ENCODE measurements around the gene CAMKMT. TPM values are rescaled to one million over a fixed set of nuclear protein-coding genes. Genes with fewer than 3 reads are reported as not detected.

CAMKMT gene
- total RNA-seq, 4 donors from 2014 or later = 4.5 to 57.9 (median 15.4) TPM

DNA sequence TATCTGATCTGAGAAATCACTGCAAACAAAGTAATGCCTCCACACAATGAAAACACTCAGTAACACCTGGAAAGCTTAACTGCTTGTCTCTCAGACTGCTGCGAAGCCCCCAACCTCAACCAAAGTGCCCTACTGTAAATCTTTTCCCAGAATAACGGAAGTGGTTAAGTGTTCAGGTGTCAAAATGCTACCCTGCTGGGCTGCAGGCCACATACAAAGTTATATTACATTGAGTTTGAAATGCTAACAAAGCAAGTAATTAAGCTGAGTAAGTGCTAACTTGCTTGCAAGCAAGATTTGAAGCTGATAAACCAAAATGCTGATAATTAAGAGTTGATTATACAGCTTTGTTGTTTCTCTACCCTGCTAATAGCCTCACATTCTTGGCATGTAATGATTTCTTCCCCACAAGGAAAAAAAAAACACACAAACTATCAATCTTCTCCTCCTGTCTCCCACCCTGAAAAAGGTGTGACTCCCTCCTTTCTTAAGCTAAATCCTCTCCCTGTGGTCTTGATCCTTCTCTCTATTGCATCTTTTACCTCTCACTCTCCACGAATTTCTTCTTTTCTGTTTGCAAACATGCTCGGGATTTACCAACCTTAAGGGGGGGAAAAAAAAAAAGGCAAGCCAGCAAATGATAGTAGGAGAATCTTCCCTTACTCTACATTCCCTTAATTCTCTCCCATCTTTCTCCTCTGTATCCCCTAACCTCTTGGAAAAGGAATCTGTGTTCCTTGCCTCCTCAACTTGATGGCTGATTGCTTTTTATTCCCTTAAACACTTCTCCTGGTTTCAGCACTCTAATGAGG, 312.9 kb downstream of the CAMKMT start:
- Histone ChIP-seq H3K27me3 (no peaks in the 10 kb centered on the region), H3K27ac (no peak overlapping the region), H3K4me3 (no peak overlapping the region), H3K36me3 (no peaks in the 10 kb centered on the region), H3K9me3 (no peaks in the 10 kb centered on the region), H3K4me1 (no peaks in the 10 kb centered on the region)
- intact Hi-C loops (cut with DNase I; ENCODE audit: low total_unique reads) = no loop called here
- in situ Hi-C loops (cut with MboI; ENCODE audit: low pct_ligation_motif_present in 1 of 4, low pct_unique_long_range_greater_than_20kb in 1 of 4, low sequenced_read_pairs in 3 of 4) = no loop called here
- no peak for DNase-seq
- no peak for TF ChIP-seq EP300 (IDR thresholded peaks at IDR 0.05; ENCODE audit: low read depth)
- TF ChIP-seq POLR2AphosphoS5 (IDR thresholded peaks at IDR 0.05) = no peak
- TF ChIP-seq, protein P1, sequence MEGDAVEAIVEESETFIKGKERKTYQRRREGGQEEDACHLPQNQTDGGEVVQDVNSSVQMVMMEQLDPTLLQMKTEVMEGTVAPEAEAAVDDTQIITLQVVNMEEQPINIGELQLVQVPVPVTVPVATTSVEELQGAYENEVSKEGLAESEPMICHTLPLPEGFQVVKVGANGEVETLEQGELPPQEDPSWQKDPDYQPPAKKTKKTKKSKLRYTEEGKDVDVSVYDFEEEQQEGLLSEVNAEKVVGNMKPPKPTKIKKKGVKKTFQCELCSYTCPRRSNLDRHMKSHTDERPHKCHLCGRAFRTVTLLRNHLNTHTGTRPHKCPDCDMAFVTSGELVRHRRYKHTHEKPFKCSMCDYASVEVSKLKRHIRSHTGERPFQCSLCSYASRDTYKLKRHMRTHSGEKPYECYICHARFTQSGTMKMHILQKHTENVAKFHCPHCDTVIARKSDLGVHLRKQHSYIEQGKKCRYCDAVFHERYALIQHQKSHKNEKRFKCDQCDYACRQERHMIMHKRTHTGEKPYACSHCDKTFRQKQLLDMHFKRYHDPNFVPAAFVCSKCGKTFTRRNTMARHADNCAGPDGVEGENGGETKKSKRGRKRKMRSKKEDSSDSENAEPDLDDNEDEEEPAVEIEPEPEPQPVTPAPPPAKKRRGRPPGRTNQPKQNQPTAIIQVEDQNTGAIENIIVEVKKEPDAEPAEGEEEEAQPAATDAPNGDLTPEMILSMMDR (IDR thresholded peaks at IDR 0.05) = no peak
- no peak for TF ChIP-seq POLR2A (IDR thresholded peaks at IDR 0.05)
- 55 to 65% methylated on average over 2 to 4 of the region's 4 CpGs for WGBS, 2 donors (ENCODE audit: low coverage in 1 of 2)

DNA sequence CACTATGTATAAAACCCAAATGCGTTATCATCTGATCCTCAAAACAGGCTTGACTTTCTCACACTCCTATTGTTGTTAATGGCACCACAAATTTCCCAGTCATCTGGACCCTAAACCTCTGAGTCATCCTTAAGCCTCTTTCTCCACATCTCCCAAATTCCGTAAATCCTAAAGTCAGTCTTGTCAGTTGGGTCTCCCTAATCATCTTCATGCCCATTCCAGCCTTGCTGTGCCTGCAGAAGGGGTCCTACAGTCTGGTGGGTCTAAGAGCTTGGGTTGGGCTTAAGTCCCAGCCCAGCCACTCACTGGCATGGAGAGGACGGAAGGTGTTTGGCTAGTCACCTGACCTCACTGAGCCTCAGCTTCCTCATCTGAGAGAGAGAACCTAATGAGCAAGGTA, 314.6 kb downstream of the CAMKMT start:
- Histone ChIP-seq H3K4me3 (no peak overlapping the region), H3K27ac (no peak overlapping the region), H3K4me1 (no peaks in the 10 kb centered on the region), H3K27me3 (no peaks in the 10 kb centered on the region), H3K36me3 (no peaks in the 10 kb centered on the region), H3K9me3 (no peaks in the 10 kb centered on the region)
- in situ Hi-C loops (cut with MboI; ENCODE audit: low pct_ligation_motif_present in 1 of 4, low pct_unique_long_range_greater_than_20kb in 1 of 4, low sequenced_read_pairs in 3 of 4) (no loop called here), intact Hi-C loops (cut with DNase I; ENCODE audit: low total_unique reads) (no loop called here)
- no peak for DNase-seq
- WGBS, 2 donors (ENCODE audit: low coverage in 1 of 2) = 89 to 100% methylated on average over 2 to 3 of the region's 3 CpGs
- TF ChIP-seq EP300 (IDR thresholded peaks at IDR 0.05; ENCODE audit: low read depth) (no peak), POLR2AphosphoS5 (IDR thresholded peaks at IDR 0.05) (no peak), POLR2A (IDR thresholded peaks at IDR 0.05) (no peak)
- TF ChIP-seq, protein P1 (IDR thresholded peaks at IDR 0.05) = no peak

DNA sequence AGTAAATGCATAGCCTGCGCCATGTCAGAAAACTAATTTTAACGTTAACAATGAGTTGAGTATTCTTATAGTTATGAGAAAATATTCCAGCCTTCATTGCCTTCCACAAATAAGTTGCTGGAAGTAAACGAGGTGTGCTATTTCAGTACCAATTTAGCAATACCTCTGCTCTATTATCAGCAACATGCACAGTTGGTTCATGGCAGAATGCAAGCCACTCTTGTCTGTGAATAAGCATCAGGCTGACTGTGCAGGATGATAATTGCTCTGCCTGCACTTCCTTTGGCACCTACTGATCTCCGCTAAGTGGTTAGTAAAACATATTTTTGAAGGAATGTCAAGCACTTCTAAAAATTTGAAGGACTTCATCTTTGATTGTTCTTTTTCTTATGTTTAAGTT, 317.8 kb downstream of the CAMKMT start:
- Histone ChIP-seq H3K27me3 (no peaks in the 10 kb centered on the region), H3K36me3 (no peaks in the 10 kb centered on the region), H3K4me1 (no peaks in the 10 kb centered on the region), H3K9me3 (no peaks in the 10 kb centered on the region), H3K4me3 (no peak overlapping the region), H3K27ac (no peak overlapping the region)
- in situ Hi-C loops (cut with MboI; ENCODE audit: low pct_ligation_motif_present in 1 of 4, low pct_unique_long_range_greater_than_20kb in 1 of 4, low sequenced_read_pairs in 3 of 4) = no loop called here
- WGBS, 2 donors (ENCODE audit: low coverage in 1 of 2) = 83% methylated on average over 2 to 4 of the region's 4 CpGs
- no peak for DNase-seq
- intact Hi-C loops (cut with DNase I; ENCODE audit: low total_unique reads) = no loop called here
- TF ChIP-seq, protein P1 (IDR thresholded peaks at IDR 0.05) = no peak
- no peak for TF ChIP-seq EP300 (IDR thresholded peaks at IDR 0.05; ENCODE audit: low read depth)
- no peak for TF ChIP-seq POLR2A (IDR thresholded peaks at IDR 0.05)

DNA sequence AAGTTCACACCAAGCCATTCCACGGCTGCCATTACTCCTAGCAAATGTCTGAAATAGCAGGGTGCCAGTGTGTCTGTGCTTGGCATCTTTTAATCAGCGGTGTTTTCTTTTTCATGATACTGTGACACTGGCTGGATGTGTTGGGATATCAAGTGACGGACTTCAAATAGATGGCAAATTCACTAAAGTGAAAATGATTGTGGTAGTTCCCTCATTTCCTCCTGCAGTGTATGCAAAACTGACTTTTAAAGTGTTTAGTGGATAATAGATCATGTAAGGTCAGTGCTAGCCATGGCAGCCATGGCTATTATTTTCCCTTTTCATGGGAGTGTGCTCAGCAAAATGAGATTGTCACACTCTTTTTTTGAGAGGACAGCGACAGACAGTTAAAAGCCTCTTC, 318.2 kb downstream of the CAMKMT start:
- no peak for DNase-seq
- Histone ChIP-seq H3K4me3 (no peak overlapping the region), H3K27ac (no peak overlapping the region), H3K36me3 (no peaks in the 10 kb centered on the region), H3K9me3 (no peaks in the 10 kb centered on the region), H3K4me1 (no peaks in the 10 kb centered on the region), H3K27me3 (no peaks in the 10 kb centered on the region)
- TF ChIP-seq, protein P1 (IDR thresholded peaks at IDR 0.05) = no peak
- TF ChIP-seq POLR2A (IDR thresholded peaks at IDR 0.05) (no peak), POLR2AphosphoS5 (IDR thresholded peaks at IDR 0.05) (no peak), EP300 (IDR thresholded peaks at IDR 0.05; ENCODE audit: low read depth) (no peak)
- intact Hi-C loops (cut with DNase I; ENCODE audit: low total_unique reads) = no loop called here
- in situ Hi-C loops (cut with MboI; ENCODE audit: low pct_ligation_motif_present in 1 of 4, low pct_unique_long_range_greater_than_20kb in 1 of 4, low sequenced_read_pairs in 3 of 4) = no loop called here
- WGBS, 2 donors (ENCODE audit: low coverage in 1 of 2) = 70 to 91% methylated on average over 1 to 4 of the region's 4 CpGs

Data from transverse colon (tissue), 4 donors.